ENCODE data around the gene YWHAE.
A peak's percentile ranks its signal among the peaks of the same experiment; 100 is the strongest.
"Not testable (repeated sequence)": the region's sequence is repeated elsewhere in the genome, so short reads cannot be mapped to it uniquely, and the experiment has no call there.

Gene YWHAE

DNA sequence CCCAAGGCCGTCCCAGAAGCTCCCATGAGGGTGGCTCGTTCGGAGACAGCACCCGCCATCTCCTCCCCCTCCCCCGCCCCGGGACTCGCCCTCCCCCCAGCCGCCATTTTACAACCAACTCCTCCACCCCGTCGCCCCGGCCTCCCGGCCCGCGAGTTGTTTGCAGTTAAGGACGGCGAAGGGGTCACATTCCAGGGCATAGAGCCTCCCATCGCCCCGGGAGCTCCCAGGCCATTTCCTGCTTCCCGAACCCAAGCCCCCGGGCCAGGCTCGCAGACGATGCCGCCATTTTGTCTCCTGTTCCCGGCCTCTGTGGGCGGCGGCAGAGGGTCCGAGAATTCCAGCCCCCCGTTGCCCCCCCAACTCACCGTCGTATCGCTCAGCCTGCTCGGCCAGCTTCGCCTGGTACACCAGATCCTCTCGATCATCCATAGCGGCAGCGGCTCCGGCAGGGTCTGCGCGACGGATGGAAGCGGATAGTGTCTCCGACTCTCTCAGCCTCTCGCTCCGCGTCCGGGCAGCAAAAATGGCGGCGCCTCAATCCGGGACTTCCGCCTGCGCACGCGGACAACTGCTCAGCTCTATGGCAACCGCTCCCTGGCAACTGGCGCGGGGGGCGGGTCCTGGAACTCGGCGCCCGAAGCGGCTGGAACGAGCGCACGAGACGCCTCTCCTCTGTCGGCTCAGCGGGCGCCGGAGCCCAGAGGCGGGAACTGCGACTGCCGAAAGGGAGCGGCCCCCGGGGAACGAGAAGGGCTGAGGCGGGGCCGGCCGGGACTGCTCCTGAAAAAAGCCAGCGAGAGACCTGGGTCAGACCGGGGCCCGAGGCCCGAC is at the start of gene YWHAE:
Gene YWHAE, minus strand, starts transcription at position 544 of the 834 bp plus-strand sequence. Its CDS starts 112 bp downstream, at position 432.
- no peaks in the 10 kb centered on the region for H3K27me3 ChIP-seq (ENCODE audit: insufficient read depth, low read depth)
- peaks cover 26% of the 10 kb centered on the region for H3K4me1 ChIP-seq (ENCODE audit: low read depth, poor library complexity, severe bottlenecking)
- H3K79me2 ChIP-seq (ENCODE audit: insufficient read depth, low read depth) = peaks cover 50% of the 10 kb centered on the region

DNA sequence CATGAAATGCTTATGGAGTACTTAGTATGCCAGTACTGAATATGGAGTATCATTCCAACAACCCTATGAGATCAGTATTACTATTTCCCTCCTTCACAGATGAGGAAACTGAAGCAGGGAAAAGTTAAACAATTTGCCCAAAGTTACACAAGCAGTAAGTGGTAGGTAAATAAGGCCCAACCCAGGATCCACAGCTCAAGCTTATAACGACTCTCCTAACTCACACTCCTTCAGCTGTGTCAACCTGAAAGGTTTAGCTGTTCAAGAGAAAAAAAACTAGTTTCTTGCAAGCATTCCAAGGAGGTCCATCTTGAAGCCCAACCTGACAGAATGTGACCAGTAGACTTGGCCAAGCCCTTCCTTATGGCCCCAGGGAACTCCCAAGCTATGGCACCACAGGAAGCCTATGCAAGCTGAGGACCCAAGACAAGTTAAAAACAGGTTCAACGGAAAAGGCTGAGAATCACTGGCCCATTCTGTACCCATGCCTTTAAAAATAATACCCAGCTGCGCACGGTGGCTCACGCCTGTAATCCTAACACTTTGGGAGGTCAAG is 49.5 kb upstream of the YWHAE start:
- TF ChIP-seq, protein P1, sequence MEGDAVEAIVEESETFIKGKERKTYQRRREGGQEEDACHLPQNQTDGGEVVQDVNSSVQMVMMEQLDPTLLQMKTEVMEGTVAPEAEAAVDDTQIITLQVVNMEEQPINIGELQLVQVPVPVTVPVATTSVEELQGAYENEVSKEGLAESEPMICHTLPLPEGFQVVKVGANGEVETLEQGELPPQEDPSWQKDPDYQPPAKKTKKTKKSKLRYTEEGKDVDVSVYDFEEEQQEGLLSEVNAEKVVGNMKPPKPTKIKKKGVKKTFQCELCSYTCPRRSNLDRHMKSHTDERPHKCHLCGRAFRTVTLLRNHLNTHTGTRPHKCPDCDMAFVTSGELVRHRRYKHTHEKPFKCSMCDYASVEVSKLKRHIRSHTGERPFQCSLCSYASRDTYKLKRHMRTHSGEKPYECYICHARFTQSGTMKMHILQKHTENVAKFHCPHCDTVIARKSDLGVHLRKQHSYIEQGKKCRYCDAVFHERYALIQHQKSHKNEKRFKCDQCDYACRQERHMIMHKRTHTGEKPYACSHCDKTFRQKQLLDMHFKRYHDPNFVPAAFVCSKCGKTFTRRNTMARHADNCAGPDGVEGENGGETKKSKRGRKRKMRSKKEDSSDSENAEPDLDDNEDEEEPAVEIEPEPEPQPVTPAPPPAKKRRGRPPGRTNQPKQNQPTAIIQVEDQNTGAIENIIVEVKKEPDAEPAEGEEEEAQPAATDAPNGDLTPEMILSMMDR (conservative IDR thresholded peaks at IDR 0.05; ENCODE audit: low read depth, low read length) = no peak
- Histone ChIP-seq H3K9ac (no peak overlapping the region), H2AFZ (ENCODE audit: low read depth) (no peak overlapping the region), H3K79me2 (ENCODE audit: insufficient read depth, low read depth) (peaks cover 89% of the 10 kb centered on the region), H3K4me3 (IDR thresholded peaks at IDR 0.05; ENCODE audit: insufficient read depth, low read depth, low read length) (no peak overlapping the region), H3K4me2 (no peak overlapping the region), H3K36me3 (ENCODE audit: insufficient read depth) (no peaks in the 10 kb centered on the region), H4K20me1 (ENCODE audit: insufficient read depth) (no peaks in the 10 kb centered on the region), H3K27ac (no peak overlapping the region), H3K4me1 (ENCODE audit: low read depth, poor library complexity, severe bottlenecking) (peaks cover 9% of the 10 kb centered on the region), H3K27me3 (ENCODE audit: insufficient read depth, low read depth) (no peaks in the 10 kb centered on the region)

More for the DNA sequence above, at the start of gene YWHAE:
- peaks cover 26% of the 10 kb centered on the region; the same call in 1 of the 2 replicates for H4K20me1 ChIP-seq (ENCODE audit: insufficient read depth)
- peak within 1 kb of the TSS; percentile 98 for H3K9ac ChIP-seq
- no peak within 1 kb of the TSS for H3K4me3 ChIP-seq (IDR thresholded peaks at IDR 0.05; ENCODE audit: insufficient read depth, low read depth, low read length)
- H2AFZ ChIP-seq (ENCODE audit: low read depth) = peak within 1 kb of the TSS; percentile 71
- peak within 1 kb of the TSS; percentile 96 for H3K27ac ChIP-seq
- peak within 1 kb of the TSS; percentile 95 for H3K4me2 ChIP-seq
- no peaks in the 10 kb centered on the region for H3K36me3 ChIP-seq (ENCODE audit: insufficient read depth)
- TF ChIP-seq, protein P1 (conservative IDR thresholded peaks at IDR 0.05; ENCODE audit: low read depth, low read length) = no peak

DNA sequence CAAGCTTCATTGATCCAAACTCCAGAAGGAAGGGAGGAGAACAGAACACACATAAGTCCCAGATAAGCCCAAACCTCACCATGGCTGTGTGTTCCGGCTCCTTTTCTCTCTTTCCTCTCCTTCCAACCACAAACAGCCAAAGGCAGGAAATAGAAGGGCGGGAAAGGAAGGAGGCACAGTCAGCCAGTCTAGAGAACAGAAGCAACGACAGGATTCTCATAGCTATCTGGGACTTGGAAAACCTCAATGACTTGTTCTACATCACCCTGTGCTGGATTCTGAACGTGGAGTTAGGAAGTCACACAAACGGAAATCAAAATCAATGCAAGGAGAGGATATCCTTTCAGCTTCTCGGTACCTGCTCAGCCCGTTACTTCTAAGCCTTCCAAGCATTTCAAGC is 47.0 kb upstream of the YWHAE start:
- TF ChIP-seq, protein P1 (conservative IDR thresholded peaks at IDR 0.05; ENCODE audit: low read depth, low read length) = no peak
- no peaks in the 10 kb centered on the region for H3K4me1 ChIP-seq (ENCODE audit: low read depth, poor library complexity, severe bottlenecking)
- H3K79me2 ChIP-seq (ENCODE audit: insufficient read depth, low read depth) = peaks cover 65% of the 10 kb centered on the region
- H2AFZ ChIP-seq (ENCODE audit: low read depth) = no peak overlapping the region
- H3K9ac ChIP-seq = no peak overlapping the region
- H3K27ac ChIP-seq = no peak overlapping the region
- H3K36me3 ChIP-seq (ENCODE audit: insufficient read depth) = no peaks in the 10 kb centered on the region
- H4K20me1 ChIP-seq (ENCODE audit: insufficient read depth) = no peaks in the 10 kb centered on the region
- no peaks in the 10 kb centered on the region for H3K27me3 ChIP-seq (ENCODE audit: insufficient read depth, low read depth)
- no peak overlapping the region for H3K4me2 ChIP-seq
- no peak overlapping the region for H3K4me3 ChIP-seq (IDR thresholded peaks at IDR 0.05; ENCODE audit: insufficient read depth, low read depth, low read length)

DNA sequence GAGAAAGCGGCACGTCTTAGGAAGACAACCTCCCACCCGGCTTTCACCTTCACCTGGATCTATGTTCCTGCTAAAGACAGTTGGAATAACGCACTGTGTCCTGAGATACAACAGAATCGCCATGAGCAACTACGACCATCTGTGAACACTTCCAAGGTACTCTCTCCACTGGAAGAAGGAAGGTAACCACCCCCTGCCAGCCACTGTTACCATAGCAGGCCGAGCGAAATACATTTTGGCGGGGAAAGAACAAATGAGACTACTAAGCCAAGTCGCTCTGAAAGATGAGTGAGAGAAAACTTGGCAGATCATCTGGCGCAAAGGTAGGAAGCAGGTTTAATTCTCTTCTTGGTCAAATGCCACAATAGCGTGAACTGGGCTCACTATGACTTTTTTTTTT is 46.2 kb upstream of the YWHAE start:
- Histone ChIP-seq H3K4me2 (no peak overlapping the region), H3K36me3 (ENCODE audit: insufficient read depth) (no peaks in the 10 kb centered on the region), H3K4me1 (ENCODE audit: low read depth, poor library complexity, severe bottlenecking) (no peaks in the 10 kb centered on the region), H3K27ac (no peak overlapping the region), H2AFZ (ENCODE audit: low read depth) (no peak overlapping the region), H4K20me1 (ENCODE audit: insufficient read depth) (no peaks in the 10 kb centered on the region), H3K9ac (no peak overlapping the region), H3K27me3 (ENCODE audit: insufficient read depth, low read depth) (no peaks in the 10 kb centered on the region), H3K4me3 (IDR thresholded peaks at IDR 0.05; ENCODE audit: insufficient read depth, low read depth, low read length) (no peak overlapping the region), H3K79me2 (ENCODE audit: insufficient read depth, low read depth) (peaks cover 59% of the 10 kb centered on the region)
- TF ChIP-seq, protein P1 (conservative IDR thresholded peaks at IDR 0.05; ENCODE audit: low read depth, low read length) = no peak

DNA sequence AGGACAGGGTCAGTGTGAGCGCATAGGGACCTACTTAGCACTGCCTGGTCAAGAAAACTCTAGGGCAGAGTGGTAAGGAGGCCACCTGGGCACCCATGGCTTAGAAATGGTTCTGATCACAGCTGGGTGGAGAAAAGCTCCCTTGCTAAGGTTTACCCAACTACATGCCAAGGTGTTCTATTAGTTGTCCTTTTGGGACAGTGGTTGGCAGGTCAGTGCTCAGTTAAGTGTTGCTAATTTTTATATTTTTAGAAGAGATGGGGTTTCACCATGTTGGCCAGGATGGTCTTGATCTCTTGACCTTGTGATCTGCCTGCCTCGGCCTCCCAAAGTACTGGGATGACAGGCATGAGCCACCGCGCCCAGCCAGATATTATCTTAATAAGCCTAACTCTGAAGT is 45.7 kb upstream of the YWHAE start:
- not testable (repeated sequence) for H3K4me3 ChIP-seq (IDR thresholded peaks at IDR 0.05; ENCODE audit: insufficient read depth, low read depth, low read length); H3K27me3 ChIP-seq (ENCODE audit: insufficient read depth, low read depth); H3K4me1 ChIP-seq (ENCODE audit: low read depth, poor library complexity, severe bottlenecking); H3K27ac ChIP-seq; H3K4me2 ChIP-seq; H2AFZ ChIP-seq (ENCODE audit: low read depth); H3K9ac ChIP-seq; H4K20me1 ChIP-seq (ENCODE audit: insufficient read depth); H3K36me3 ChIP-seq (ENCODE audit: insufficient read depth)
- peaks cover 60% of the 10 kb centered on the region for H3K79me2 ChIP-seq (ENCODE audit: insufficient read depth, low read depth)

DNA sequence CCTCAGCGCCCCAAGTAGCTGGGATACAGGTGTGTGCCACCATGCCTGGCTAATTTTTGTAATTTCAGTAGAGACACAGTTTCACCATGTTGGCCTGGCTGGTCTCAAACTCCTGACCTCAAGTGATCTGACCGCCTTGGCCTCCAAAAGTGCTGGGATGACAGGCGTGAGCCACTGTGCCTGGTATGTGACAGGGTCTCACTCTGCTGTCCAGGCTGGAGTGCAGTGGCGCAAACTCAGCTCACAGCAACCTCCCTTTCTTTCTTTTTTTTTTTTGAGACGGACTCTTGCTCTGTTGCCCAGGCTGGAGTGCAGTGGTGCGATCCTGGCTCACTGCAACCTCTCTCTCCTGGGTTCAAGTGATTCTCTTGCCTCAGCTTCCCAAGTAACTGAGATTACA is 42.7 kb upstream of the YWHAE start:
- not testable (repeated sequence) for H3K4me3 ChIP-seq (IDR thresholded peaks at IDR 0.05; ENCODE audit: insufficient read depth, low read depth, low read length); H3K4me1 ChIP-seq (ENCODE audit: low read depth, poor library complexity, severe bottlenecking); H3K4me2 ChIP-seq; H3K9ac ChIP-seq; H3K36me3 ChIP-seq (ENCODE audit: insufficient read depth); H3K27ac ChIP-seq; H2AFZ ChIP-seq (ENCODE audit: low read depth); H3K27me3 ChIP-seq (ENCODE audit: insufficient read depth, low read depth); H4K20me1 ChIP-seq (ENCODE audit: insufficient read depth)
- H3K79me2 ChIP-seq (ENCODE audit: insufficient read depth, low read depth) = peaks cover 55% of the 10 kb centered on the region; the same call in 1 of the 2 replicates

All from KMS-11 (cell line).